RPMI7951 (cell line): ENCODE data around the gene RHBG. TPM values are rescaled to one million over a fixed set of nuclear protein-coding genes. Genes with fewer than 3 reads are reported as not detected.

ENCODE experiments used
- DNase-seq: peaks from one replicate; pipeline ENCODE4 v3.0.0-alpha.2; 2012; ENCODE audit warnings: low read depth
- total RNA-seq: library from RNA; depleted of rRNA; stranded (reverse); fragments of >200 nt; shearing (Covaris generic); gene quantifications from 2 replicates; pipeline ENCODE4 v1.2.3, GENCODE V29; 2014

Gene RHBG
- total RNA-seq, 1 experiment from 2014 or later = not detected

GRCh38 chr1:156406251-156406650 is 37.2 kb downstream of the RHBG start:
- DNase-seq = no peak

- DNase-seq = peak; percentile 6
Observed at GRCh38 chr1:156407344-156407743, 38.3 kb downstream of the RHBG start.

GRCh38 chr1:156407760-156408159 is 38.7 kb downstream of the RHBG start:
- DNase-seq = no peak

- no peak for DNase-seq
Observed at GRCh38 chr1:156409439-156409838, 40.4 kb downstream of the RHBG start.

GRCh38 chr1:156410238-156410637 is 41.2 kb downstream of the RHBG start:
- no peak for DNase-seq

GRCh38 chr1:156410740-156411139 is 41.7 kb downstream of the RHBG start:
- no peak for DNase-seq

GRCh38 chr1:156412653-156413321 is 43.8 kb downstream of the RHBG start:
- no peak for DNase-seq

GRCh38 chr1:156413391-156414246 is 44.6 kb downstream of the RHBG start:
- no peak for DNase-seq

- no peak for DNase-seq
Observed at GRCh38 chr1:156414461-156415064, 45.6 kb downstream of the RHBG start.

- no peak for DNase-seq
Observed at GRCh38 chr1:156416993-156417392, 48.0 kb downstream of the RHBG start.

- DNase-seq = no peak
Observed at GRCh38 chr1:156417401-156418020, 48.5 kb downstream of the RHBG start.

- DNase-seq = no peak
Observed at GRCh38 chr1:156418416-156419070, 49.5 kb downstream of the RHBG start.

GRCh38 chr1:156419854-156420204 is 50.8 kb downstream of the RHBG start:
- no peak for DNase-seq

GRCh38 chr1:156420205-156421061 is 51.4 kb downstream of the RHBG start:
- DNase-seq = no peak

GRCh38 chr1:156421062-156421938 is 52.3 kb downstream of the RHBG start:
- peak; percentile 73 for DNase-seq

GRCh38 chr1:156421939-156422601 is 53.1 kb downstream of the RHBG start:
- DNase-seq = no peak

GRCh38 chr1:156422602-156423091 is 53.6 kb downstream of the RHBG start:
- DNase-seq = no peak

GRCh38 chr1:156423422-156424352 is 54.7 kb downstream of the RHBG start:
- DNase-seq = no peak
